HL-60/S4 treated with phorbol 12-myristate 13-acetate at 8.2 ng/mL for 4 days and 3 days (cell line): ENCODE results near the gene HSF4.

ENCODE experiments used
- in situ Hi-C: fragments of 300-500 bp; cut with MboI; formaldehyde crosslinking; loops from 2 replicates; pipeline ENCODE4 v1.15.0; 2022; ENCODE audit warnings: low sequenced_read_pairs

HSF4 gene

DNA sequence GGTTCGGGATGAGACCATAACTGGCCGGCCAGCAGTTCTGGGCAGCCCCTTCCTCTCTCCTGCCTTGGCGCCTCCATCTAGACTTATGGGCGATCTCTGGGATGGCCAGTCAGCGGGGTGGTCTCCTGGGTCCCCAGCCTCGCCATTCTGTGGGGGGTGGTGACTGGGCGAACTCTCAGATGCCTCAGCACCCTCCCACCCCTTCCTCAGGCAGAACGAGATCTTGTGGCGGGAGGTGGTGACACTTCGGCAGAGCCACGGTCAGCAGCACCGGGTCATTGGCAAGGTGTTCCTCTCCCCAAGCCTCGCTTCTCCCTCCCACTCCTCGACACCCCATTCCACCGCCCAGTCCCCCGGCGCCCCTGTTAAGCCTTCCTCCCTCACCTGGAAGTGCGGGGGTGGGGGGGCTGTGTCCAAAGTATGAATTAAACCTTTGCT is 1.6 kb downstream of the HSF4 start:
- in situ Hi-C loops: no loop called here

DNA sequence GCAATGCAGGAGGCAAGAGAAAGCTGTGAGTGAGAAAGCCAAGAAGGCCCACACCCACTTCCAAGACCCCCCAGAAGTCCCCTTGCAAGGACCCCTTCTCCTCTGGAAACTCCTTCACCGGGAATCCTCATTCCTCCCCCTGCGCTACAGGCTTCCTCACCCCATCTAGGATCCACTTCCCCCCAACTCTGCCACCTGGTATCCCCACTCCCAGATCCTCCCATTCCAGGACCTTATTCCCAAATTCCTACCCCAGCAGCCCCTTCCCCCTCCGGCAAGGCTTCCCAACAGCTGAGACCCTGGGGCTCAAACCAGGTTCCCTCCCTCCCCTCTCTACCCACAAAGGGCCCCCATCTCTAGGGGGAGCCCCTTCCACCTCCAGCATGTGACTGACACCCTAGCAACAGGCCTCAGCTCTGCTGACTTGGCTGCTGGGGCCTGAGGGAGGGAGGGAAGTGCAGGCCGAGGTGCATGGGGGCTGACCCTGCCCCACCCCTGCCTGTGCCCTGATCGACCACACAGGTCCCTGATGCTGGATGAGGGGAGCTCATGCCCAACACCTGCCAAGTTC is 2.1 kb downstream of the HSF4 start:
- in situ Hi-C loops: no loop called here

DNA sequence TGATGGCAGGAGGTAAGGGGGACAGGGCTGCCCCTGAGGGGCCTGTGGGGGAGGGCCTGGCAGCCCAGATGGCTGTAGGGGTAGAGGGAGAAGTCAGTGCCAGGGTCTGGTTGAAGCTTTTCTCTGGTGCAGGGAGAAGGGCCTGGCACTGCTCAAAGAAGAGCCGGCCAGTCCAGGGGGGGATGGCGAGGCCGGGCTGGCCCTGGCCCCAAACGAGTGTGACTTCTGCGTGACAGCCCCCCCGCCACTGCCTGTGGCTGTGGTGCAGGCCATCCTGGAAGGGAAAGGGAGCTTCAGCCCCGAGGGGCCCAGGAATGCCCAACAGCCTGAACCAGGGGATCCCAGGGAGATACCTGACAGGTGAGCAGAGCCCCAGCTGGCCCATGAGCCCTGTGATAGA is 3.0 kb downstream of the HSF4 start:
- in situ Hi-C loops: no loop called here

DNA sequence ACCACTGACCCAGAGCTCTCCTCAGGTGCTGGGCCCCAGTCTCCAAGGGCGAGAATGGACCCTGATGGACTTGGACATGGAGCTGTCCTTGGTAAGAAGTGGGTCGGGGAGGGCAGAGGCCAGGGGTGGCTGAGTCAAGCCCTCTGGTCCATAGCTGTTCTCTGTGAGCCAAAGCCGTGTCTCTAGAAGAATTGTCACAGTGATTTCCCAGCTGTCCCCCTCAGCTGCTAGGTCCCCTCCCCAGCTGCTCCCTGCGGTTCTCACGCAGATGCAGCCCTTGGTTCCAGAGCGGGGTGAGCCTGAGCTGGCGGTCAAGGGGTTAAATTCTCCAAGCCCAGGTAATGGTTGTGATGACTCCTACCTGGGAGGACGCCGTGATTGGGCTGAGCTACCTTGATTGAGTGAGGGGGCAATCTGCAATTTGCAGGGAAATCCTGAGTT is 4.5 kb downstream of the HSF4 start:
- in situ Hi-C loops: no loop called here

DNA sequence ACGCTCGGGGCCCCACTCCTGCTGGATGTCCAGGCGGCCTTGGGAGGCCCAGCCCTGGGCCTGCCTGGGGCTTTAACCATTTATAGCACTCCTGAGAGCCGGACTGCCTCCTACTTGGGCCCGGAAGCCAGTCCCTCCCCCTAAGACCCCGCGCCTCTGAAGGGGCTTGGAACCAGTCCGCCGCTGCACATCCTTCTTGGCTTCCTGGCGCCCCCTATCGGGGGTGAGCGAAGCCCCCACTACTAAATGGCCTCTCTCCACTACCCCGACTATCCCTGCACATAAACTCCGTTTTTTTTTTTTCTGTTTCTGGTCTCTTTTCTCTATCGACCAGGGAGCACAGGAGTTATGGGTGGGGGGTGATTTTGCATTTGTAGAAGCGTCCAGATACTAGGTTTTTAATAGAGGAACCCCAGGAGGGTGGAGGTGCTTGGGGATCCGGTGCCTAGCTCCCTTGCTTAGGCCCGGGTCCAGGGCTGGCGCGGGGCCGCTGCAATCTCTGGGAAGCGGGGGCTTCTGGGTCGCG is 5.2 kb downstream of the HSF4 start:
- in situ Hi-C loops: no loop called here

DNA sequence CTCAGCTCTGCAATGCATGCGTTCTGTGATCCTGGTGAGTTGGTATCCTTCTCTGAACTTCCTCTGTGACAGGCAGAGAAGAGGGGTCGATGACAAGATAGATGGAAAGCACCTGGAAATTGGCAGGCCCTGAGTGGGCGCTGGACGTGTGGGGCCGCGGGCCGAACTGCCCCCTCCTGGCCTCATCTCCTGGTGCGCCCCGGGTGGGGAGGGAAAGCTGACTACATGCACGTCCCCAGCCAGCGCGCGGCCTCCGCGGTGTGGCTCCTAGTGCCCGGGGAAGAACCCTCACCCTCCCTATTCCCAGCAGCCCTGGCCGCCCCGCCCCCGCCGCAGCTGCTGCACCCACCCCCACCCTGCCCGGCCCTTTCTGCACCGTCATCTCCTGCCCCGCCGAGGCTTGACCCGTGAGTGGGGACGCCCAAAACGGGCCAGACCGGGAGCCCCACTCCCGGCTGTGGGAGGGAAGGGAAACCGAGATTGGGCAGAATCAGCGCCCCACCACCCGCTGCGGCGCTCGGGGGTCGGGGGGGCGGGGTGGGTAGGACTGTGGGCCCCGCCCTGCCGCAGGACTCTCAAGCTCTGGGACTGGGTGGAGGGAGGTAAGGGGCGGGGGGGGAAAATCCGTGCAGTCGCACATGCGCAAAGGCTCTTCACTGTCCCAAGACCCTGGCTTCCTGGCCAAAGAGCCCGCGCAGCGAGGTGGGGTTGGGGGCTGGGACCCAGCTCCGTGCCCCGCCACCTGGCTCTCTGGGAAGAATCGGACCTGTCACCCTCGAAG is 5.8 kb downstream of the HSF4 start, which contains the start of gene NOL3:
Gene NOL3 (plus strand): TSS at position 371 of the 781 bp plus-strand sequence.
- in situ Hi-C loops: no loop called here

DNA sequence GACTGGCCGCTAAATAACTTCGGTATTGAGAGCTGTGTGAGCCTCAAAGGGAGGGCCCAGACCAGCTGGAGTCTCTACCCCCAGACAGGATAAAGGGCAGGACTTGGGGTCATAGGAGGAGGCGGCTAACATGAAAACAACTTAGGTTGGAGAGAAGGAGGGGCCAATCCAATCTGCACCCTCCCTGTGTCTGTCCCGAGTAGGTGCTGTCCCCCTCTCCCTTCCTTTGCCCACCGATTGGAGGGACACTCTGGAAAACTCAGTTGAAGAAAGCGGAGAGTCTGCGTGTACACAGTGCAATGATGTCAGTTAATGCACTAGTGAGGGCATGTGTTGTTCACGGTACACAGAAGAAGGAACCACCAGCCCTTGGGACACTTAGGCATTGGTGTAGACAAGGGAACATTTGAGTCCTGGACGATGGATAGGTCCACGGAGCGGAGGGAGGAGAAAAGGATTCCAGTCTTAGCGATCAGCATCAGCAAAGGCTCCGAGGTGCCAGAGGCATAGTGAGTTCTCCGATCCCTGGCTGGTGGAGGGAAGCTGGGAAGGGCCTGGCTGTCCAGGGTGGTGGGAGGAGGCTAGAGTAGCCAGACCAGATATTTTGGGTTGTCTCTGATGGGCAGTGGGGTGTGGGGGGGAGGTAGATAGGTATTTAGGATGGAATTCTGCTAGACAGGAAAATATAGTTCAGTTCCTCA is 6.6 kb downstream of the HSF4 start:
- in situ Hi-C loops: no loop called here

DNA sequence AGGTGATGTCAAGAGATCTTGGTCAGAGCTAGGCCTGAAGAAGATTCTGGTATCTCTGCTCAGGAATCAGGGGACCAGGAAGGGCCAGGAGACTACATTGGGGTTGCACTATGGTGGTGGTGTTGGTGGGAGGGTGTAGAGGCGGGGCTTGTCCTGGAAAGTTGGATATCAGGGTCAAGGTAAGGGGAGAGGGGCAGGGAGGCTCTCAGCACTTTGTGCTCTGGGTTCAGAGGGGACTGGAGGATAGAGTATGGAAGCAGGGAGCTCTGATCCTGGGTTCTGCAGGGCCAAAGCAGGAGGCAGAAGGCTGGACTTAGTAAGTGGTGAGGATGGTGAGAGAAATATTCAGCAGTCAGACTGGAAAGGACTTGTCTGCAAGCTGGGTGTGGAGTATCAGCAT is 8.8 kb downstream of the HSF4 start:
- in situ Hi-C loops: no loop called here

DNA sequence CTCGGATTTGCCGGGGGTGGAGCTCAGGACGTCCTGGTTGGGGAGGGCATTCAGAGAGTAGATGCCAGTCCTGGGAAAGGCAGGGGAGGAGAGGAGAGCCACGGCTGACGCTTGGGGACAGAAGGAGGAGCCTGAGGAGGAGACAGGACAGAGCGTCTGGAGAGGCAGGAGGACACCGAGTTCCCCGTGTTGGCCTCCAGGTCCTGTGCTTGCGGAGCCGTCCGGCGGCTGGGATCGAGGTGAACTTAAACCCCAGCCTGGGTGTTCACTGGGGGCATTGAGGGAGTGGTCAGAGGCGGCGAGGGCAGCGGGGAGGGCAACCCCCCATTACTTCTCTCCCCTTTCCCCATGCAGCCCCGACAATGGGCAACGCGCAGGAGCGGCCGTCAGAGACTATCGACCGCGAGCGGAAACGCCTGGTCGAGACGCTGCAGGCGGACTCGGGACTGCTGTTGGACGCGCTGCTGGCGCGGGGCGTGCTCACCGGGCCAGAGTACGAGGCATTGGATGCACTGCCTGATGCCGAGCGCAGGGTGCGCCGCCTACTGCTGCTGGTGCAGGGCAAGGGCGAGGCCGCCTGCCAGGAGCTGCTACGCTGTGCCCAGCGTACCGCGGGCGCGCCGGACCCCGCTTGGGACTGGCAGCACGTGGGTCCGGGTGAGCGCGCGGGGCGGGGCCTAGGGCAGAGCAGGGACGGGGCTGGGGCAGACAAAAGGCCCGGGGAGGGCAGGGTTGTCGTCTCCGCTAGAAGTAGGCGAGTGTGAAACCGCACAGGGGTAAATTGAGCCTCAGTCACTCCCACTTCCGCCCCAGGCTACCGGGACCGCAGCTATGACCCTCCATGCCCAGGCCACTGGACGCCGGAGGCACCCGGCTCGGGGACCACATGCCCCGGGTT is 9.5 kb downstream of the HSF4 start:
- in situ Hi-C loops: no loop called here

DNA sequence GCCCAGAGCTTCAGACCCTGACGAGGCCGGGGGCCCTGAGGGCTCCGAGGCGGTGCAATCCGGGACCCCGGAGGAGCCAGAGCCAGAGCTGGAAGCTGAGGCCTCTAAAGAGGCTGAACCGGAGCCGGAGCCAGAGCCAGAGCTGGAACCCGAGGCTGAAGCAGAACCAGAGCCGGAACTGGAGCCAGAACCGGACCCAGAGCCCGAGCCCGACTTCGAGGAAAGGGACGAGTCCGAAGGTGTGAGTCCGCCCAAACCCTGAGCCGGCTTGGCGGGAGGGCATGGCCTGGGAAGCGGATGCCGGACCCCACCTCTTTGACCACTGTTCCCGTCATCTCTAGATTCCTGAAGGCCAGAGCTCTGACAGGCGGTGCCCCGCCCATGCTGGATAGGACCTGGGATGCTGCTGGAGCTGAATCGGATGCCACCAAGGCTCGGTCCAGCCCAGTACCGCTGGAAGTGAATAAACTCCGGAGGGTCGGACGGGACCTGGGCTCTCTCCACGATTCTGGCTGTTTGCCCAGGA is 10.2 kb downstream of the HSF4 start:
- in situ Hi-C loops: no loop called here

DNA sequence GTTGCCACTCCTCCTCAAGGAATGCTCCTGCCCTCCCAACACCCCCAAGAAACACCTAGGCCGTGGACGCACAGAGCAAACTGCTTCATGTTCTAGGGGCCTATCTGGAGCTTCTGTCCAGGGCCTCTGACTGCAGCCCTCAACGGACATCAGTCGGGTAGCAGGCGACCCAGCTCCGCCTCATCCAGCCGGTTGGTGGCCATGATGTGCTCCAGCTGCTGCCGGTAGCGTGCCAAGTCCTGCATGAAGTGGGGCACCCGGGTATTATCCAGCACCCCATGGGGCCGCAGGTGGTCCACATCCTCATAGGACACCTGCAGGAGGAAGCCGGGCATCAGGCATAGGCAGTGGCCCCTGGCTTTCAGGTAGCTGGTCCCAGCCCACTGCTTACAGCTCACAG is 12.1 kb downstream of the HSF4 start:
- in situ Hi-C loops: no loop called here

DNA sequence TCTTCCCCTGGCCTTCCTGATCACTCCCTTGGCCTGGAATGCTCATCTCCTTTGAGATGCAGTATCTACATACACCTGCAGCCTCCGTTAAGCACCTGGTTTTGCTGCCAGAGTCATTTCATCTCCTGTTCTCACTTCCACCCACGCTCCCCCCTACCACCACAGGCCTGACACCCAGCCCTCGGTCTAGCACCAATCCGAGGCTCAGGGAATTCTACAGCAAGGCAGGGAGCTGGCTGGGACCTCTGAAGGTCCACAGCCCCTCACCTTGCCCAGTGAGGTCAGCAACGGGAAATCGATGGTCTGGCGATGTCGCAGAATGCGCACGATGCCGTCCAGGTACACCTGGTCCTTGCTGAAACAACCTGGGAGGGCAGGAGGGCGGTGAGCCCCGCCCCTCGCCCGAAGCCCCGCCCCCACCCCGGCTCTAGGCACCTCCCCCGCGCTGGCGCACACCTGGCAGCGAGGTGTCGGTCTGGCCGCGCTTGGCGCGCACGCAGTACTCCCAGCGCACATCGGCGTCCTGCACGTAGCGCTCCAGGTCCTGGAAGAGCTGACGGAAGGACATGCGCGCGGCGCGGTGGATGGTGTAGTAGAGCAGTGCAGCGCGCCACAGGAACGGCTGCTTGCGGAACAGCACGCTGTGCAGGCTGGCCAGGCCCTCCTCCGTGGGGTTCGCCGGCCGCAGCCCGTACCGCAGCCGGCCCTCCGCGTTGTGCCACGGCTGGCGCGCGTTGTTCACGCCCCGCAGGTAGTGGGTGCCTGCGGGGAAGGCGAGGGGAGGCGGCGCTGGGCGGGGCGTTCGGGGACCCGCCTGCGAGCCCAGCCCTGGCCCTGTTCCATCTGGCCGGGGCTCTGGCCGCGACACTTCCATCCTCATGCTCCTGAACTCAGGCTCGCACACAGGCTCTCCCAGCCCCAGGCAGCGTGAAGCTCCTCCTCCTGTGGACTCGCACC is 13.5 kb downstream of the HSF4 start:
- in situ Hi-C loops: no loop called here

DNA sequence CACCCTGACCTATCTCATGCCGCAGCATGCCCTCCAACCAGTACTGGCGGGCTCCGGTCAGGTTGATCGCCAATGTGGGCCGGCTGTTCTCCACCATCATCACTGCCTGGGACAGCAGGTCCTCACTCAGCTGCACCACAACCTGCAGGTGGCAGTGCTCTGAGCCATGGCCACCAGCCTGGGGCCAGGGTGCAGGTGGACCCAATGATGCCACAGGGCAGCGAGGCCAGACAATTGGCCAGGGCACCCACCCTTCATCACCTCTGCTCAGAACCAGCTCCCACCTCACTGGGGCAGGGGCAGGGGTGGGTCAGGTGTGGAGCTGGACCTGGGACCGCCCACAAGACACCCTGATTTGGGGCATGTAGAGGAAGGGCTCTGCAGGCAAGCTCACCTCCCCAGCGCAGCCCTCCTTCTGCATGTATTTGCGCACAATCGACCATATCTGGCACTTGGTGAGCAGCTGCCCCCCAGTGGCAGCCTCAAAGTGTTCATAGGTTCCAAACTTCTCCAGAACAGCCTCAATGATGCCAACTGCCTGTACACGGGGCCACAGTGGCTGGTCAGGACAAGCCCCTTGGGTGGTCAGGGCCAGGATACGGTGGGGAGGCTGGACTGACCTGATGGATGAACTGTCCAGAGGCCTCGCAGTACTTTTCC is 15.0 kb downstream of the HSF4 start:
- in situ Hi-C loops: no loop called here

DNA sequence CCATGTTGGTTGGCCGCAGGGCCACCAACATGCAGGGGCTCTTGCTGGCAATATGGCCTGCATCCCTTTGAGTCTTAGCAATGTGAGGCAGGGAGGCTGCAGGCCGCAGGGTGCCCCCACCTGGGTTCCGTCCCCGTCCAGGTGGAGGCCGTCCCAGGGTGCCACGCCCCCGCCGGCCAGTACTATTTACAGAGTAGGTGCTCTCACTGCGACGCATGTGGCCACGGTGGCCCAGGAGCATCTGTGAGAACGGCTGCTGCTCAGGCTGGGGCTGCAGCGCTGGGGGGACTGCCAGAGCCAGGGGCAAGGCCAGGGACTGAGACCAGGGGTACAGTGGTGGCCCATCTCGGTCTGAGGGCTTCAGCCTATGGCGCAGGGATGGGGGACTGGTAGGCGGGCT is 15.6 kb downstream of the HSF4 start:
- in situ Hi-C loops: no loop called here

DNA sequence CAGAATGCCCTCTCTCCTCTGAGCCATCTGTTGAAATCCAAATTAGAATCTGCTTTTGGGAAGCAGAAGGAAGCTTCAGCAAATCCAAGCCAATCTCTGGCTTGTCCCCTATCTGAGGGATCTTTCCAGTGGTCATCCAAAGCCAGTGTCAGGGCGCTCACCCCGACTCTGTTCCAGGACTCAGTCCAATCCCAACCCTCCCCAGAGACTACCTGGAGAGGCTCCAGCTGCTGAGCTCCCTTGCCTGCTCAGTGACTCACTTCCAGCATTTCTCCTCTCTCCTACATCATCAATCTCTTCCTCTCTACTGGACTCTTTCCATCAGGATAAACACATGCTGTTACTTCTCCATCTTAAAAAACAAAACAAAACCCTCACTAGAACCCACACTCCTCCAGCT is 16.8 kb downstream of the HSF4 start:
- in situ Hi-C loops: no loop called here

DNA sequence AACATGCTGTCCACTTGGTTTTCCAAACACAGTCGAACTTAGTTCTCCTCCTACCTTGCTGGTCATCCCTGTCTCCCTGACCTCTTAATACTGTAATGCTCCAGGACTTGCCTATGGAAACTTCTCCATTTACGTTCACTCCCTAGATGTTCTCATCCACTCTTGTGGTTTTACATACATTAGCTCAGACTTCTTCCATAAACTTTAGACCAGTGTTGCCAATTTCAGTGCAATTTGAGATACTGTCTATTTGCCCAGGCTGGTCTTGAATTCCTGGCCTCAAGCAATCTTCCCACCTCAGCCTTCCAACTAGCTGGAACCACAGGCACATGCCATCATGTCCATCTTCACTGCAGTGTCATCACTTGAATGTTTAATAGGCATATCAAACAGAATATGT is 17.7 kb downstream of the HSF4 start:
- in situ Hi-C loops: no loop called here

DNA sequence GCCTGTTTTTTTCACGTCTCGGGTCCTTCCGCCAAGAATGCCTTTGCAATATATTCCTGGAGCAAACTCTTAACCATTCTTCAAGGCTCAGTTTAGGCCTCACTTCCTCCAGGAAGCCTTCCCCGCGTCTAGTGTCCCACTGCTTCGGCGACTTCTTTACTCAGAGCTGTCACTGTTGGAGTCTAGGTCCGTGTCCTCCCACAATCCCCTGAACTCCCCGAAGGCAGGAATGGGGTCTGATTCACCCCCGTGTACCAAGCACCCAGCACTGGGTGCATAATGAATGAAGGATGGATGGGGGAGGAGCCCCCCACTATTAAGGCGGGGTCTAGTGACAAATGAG is 18.7 kb downstream of the HSF4 start:
- in situ Hi-C loops: no loop called here

DNA sequence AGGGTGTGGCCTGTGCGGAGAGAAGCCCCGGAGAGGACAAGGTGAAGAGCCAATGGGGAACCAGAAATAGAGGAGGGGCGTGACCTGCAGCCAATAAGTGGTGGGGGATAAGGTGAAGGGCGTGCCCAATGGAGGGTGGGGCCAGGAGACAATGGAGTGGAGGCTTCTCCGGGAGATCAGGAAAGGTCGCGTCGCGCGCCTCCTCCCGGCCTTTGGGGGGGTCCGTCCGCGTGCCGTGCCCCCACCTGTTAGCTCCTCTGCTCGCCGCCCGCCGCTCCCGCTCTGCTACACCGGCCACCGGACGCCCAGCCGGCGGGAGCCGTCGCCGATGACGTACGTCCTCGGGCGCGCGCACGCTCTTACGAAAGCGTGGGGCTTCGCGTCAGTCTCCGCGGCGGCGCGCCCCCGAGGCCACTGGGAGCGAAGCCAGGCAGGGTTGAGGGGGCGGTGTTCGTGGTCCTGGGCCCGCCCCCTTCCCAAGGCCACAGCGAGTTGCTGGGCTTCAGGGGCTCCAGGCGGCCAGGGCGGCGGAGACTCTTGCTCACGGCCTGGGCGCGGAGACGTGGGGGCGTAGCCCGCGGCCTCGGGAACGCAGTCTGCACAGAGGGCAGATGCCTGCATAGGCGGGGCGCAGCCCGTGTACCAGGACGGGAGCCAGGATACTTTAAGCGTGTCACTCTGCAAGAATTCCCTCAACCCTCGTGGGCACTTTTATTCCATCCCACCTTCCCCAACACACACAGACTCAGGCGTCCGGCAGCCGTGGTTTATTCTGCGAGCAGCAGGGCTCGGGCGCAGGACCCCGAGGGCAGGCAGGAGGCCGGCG is 19.3 kb downstream of the HSF4 start, which contains the start of gene MATCAP1:
Gene MATCAP1 (minus strand): TSS at position 337 of the 826 bp plus-strand sequence. CDS start 3,353 bp downstream, outside the sequence.
- in situ Hi-C loops: no loop called here
